GM12873 (cell line): ENCODE data around the gene RBFOX2.

Experiments used
- CTCF ChIP-seq: IDR thresholded peaks from 2 replicates; pipeline ENCODE4 v1.5.1; 2012; ENCODE audit warnings: low read depth, mild to moderate bottlenecking, moderate library complexity, low read length, control low read depth; ENCODE audit not compliant: insufficient read depth; ENCODE audit errors: missing control alignments

The RBFOX2 gene

GRCh38 chr22:35802885-35803284 lies 225.7 kb downstream of the RBFOX2 start:
- no peak for TF ChIP-seq CTCF

- no peak for TF ChIP-seq CTCF
These were observed 229.5 kb downstream of the RBFOX2 start for GRCh38 chr22:35799150-35799549.

- TF ChIP-seq CTCF = no peak
These were observed 231.2 kb downstream of the RBFOX2 start for GRCh38 chr22:35797411-35797810.

- TF ChIP-seq CTCF = no peak
These were observed 233.1 kb downstream of the RBFOX2 start for GRCh38 chr22:35795476-35795875.

GRCh38 chr22:35792506-35792905 lies 236.1 kb downstream of the RBFOX2 start:
- TF ChIP-seq CTCF = no peak

GRCh38 chr22:35785181-35785923 lies 243.3 kb downstream of the RBFOX2 start:
- no peak for TF ChIP-seq CTCF

- no peak for TF ChIP-seq CTCF
These were observed 244.0 kb downstream of the RBFOX2 start for GRCh38 chr22:35784633-35785032.
